DOHH2 (cell line): ENCODE measurements around the gene TMEM30A.
A peak's percentile ranks its signal among the peaks of the same experiment; 100 is the strongest.

Experiments used
- H3F3A ChIP-seq: fragments of 200-600 bp; sonication (generic), shearing (Covaris generic); 2 replicates; pipeline ENCODE4 v1.6.0; 2016; ENCODE audit warnings: antibody characterized with exemption, mild to moderate bottlenecking; ENCODE audit not compliant: control insufficient read depth, insufficient read depth
- H3K27ac ChIP-seq: fragments of 200-600 bp; sonication (generic); 2 replicates; pipeline ENCODE4 v1.5.1; 2014; ENCODE audit warnings: low read depth, mild to moderate bottlenecking, low read length, moderate library complexity
- H3K27me3 ChIP-seq: fragments of 200-600 bp; sonication (generic); 2 replicates; pipeline ENCODE4 v1.6.1; 2014; ENCODE audit warnings: mild to moderate bottlenecking, low read length, mixed read lengths; ENCODE audit not compliant: control insufficient read depth
- H3K36me3 ChIP-seq: fragments of 200-600 bp; sonication (generic); 2 replicates; pipeline ENCODE4 v1.6.1; 2014; ENCODE audit warnings: mild to moderate bottlenecking, low read length, moderate library complexity, mixed read lengths; ENCODE audit not compliant: control insufficient read depth
- H3K4me1 ChIP-seq: fragments of 200-600 bp; sonication (generic); 2 replicates; pipeline ENCODE4 v1.6.1; 2014; ENCODE audit warnings: mild to moderate bottlenecking, low read length, mixed read lengths; ENCODE audit not compliant: control insufficient read depth
- H3K4me2 ChIP-seq: fragments of 200-600 bp; sonication (generic); 2 replicates; pipeline ENCODE4 v1.6.0; 2014; ENCODE audit warnings: mild to moderate bottlenecking, low read length, moderate library complexity
- H3K4me3 ChIP-seq: fragments of 200-600 bp; sonication (generic); 2 replicates; pipeline ENCODE4 v1.5.1; 2014; ENCODE audit warnings: mild to moderate bottlenecking, low read length, mixed read lengths
- H3K79me2 ChIP-seq: fragments of 200-600 bp; sonication (generic); 2 replicates; pipeline ENCODE4 v1.6.1; 2014; ENCODE audit warnings: mild to moderate bottlenecking, low read length, mixed read lengths; ENCODE audit not compliant: control insufficient read depth
- H3K9me2 ChIP-seq: fragments of 200-600 bp; sonication (generic); replicated peaks from 2 replicates; pipeline ENCODE4 v1.6.1; 2014; ENCODE audit warnings: mild to moderate bottlenecking, low read length, mixed read lengths; ENCODE audit not compliant: control insufficient read depth
- H3K9me3 ChIP-seq: fragments of 200-600 bp; sonication (generic); 2 replicates; pipeline ENCODE4 v1.6.1; 2014; ENCODE audit warnings: antibody characterized with exemption, low read length, mixed read lengths; ENCODE audit not compliant: control insufficient read depth, insufficient read depth
- H4K20me1 ChIP-seq: fragments of 200-600 bp; sonication (generic); 2 replicates; pipeline ENCODE4 v1.6.0; 2014; ENCODE audit warnings: low read depth, mild to moderate bottlenecking, antibody characterized with exemption, low read length, moderate library complexity; ENCODE audit not compliant: control insufficient read depth, insufficient read depth
- EZH2phosphoT487 ChIP-seq: fragments of 200-600 bp; sonication (generic); IDR thresholded peaks from 2 replicates; pipeline ENCODE4 v1.6.1; 2017; ENCODE audit warnings: borderline replicate concordance, mild to moderate bottlenecking, antibody characterized with exemption, low read length, moderate library complexity, mixed read lengths
- TF ChIP-seq, protein P1 (sequence below): fragments of 200-600 bp; sonication (generic); IDR thresholded peaks from one replicate; pipeline ENCODE4 v1.5.1; 2014; ENCODE audit warnings: antibody characterized with exemption, mild to moderate bottlenecking, low read depth, low read length; ENCODE audit not compliant: poor library complexity, severe bottlenecking

The TMEM30A gene

DNA sequence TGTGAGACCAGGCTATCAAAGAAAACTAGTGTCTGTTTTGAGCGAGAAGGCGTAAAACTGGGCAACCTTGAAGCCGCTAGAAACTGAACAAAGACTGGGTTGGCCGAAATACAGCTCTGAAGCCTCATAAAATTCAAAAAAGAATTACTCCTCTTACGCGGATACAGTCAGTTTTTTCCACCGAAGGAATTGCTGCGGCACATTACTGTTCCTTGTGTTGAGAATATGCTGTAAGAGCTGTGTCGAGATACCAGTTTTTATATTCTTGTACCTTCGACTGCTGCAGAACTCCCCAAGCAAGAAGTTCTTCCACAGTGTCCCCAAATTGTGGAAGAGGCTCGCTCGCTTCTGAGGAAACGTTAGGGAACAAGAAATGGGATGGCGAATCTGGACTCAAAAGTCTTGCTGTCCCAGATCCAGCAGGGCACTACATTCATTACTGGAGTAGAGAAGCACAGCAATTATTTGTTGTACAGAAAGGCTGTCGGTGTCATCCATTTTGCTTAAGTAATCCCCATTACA, 40.5 kb downstream of the TMEM30A start:
- Histone ChIP-seq H3K4me1 (peaks cover 13% of the 10 kb centered on the region), H3K27ac (peak overlapping the region; percentile 66), H3K27me3 (no peaks in the 10 kb centered on the region), H4K20me1 (0 out of 2 replicates have a peak, but pooled peaks cover 3% of the 10 kb centered on the region), H3K79me2 (peaks cover 45% of the 10 kb centered on the region), H3K36me3 (peaks cover 29% of the 10 kb centered on the region), H3F3A (0 out of 2 replicates have a peak, but pooled peaks cover 2% of the 10 kb centered on the region), H3K4me2 (peak overlapping the region; percentile 87), H3K9me2 (no peaks in the 10 kb centered on the region), H3K4me3 (peak overlapping the region; percentile 99), H3K9me3 (no peaks in the 10 kb centered on the region)
- TF ChIP-seq, protein P1, sequence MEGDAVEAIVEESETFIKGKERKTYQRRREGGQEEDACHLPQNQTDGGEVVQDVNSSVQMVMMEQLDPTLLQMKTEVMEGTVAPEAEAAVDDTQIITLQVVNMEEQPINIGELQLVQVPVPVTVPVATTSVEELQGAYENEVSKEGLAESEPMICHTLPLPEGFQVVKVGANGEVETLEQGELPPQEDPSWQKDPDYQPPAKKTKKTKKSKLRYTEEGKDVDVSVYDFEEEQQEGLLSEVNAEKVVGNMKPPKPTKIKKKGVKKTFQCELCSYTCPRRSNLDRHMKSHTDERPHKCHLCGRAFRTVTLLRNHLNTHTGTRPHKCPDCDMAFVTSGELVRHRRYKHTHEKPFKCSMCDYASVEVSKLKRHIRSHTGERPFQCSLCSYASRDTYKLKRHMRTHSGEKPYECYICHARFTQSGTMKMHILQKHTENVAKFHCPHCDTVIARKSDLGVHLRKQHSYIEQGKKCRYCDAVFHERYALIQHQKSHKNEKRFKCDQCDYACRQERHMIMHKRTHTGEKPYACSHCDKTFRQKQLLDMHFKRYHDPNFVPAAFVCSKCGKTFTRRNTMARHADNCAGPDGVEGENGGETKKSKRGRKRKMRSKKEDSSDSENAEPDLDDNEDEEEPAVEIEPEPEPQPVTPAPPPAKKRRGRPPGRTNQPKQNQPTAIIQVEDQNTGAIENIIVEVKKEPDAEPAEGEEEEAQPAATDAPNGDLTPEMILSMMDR = no peak
- TF ChIP-seq EZH2phosphoT487 = no peak

DNA sequence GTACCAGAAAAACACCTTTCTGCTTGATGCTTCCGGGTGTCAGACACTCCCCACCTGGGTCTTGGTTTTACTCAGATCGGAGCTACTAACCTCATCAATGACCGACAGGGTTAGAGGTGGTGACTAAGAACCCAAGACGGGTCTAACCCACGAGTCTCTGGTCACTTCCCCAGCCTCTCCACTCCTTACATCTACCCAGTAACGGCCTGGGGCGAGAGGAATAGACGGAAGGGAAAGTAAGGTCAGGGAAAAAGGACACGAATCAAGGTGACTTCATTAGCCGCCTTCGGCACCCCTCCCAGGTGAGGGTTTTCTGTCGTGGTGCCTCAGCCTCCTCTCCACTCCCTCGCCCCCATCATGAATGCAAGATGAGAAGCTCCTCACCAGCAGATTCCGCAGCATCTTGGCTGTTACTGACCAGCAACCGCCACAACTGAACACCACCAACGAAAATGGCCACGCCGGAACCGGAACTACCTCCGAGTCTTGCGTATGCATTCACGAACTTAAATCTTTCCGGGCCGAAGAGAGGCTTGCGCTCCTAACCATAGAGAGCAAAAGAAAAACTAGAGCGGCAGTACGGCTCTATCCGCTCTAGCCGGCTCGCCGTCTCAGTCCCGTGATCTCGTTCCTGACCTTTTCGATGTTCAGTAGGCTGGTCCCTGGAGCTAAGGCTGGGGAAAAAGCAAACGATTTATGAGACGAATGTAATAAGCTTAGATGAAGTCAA, 41.1 kb downstream of the TMEM30A start, which contains the start of gene COX7A2:
TSS of gene COX7A2 (minus strand) at position 469 of the 730 bp plus-strand sequence. CDS start at position 402, 67 bp downstream.
- peaks cover 13% of the 10 kb centered on the region for H3K4me1 ChIP-seq
- peaks cover 46% of the 10 kb centered on the region for H3K79me2 ChIP-seq
- H3F3A ChIP-seq = 0 out of 2 replicates have a peak, but pooled peaks cover 2% of the 10 kb centered on the region
- H3K27ac ChIP-seq = peak within 1 kb of the TSS; percentile 66
- no peaks in the 10 kb centered on the region for H3K27me3 ChIP-seq
- peak within 1 kb of the TSS; percentile 99 for H3K4me3 ChIP-seq
- H3K9me2 ChIP-seq = no peaks in the 10 kb centered on the region
- peak within 1 kb of the TSS; percentile 87 for H3K4me2 ChIP-seq
- H4K20me1 ChIP-seq = 0 out of 2 replicates have a peak, but pooled peaks cover 3% of the 10 kb centered on the region
- no peaks in the 10 kb centered on the region for H3K9me3 ChIP-seq
- H3K36me3 ChIP-seq = peaks cover 34% of the 10 kb centered on the region
- TF ChIP-seq, protein P1 = no peak
- TF ChIP-seq EZH2phosphoT487 = no peak

DNA sequence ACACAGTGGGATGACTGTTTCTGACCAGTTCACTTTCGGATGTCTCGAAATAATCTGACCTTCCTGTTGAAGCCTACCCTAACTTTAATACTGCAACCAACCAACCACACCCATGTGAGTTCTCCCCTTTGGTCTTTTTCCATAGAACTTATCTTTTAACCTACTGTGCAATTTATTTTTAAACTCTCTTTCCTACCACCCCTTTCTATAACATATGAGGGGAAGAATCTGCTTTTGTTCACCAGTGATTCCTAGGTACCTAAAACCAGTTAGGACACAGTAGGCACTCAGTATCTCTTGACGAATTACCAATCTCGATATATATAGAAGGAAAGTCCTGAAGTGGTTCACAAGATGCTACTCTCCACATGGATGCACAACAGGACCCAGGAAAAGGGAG, 48.0 kb downstream of the TMEM30A start:
- Histone ChIP-seq H3K9me3 (no peaks in the 10 kb centered on the region), H3K4me2 (no peak overlapping the region), H3K27me3 (no peaks in the 10 kb centered on the region), H3K27ac (no peak overlapping the region), H3F3A (peaks cover 10% of the 10 kb centered on the region), H3K4me1 (0 out of 2 replicates have a peak, but pooled peaks cover 3% of the 10 kb centered on the region), H4K20me1 (0 out of 2 replicates have a peak, but pooled peaks cover 6% of the 10 kb centered on the region), H3K36me3 (peaks cover 43% of the 10 kb centered on the region), H3K9me2 (no peaks in the 10 kb centered on the region), H3K79me2 (peaks cover 21% of the 10 kb centered on the region), H3K4me3 (no peak overlapping the region)
- TF ChIP-seq, protein P1 = no peak
- no peak for TF ChIP-seq EZH2phosphoT487
